Left lobe of liver (tissue), 2 donors: Measurements from ENCODE around the gene ERAL1. TPM values are rescaled to one million over a fixed set of nuclear protein-coding genes. Genes with fewer than 3 reads are reported as not detected.
"Not testable (repeated sequence)": the region's sequence is repeated elsewhere in the genome, so short reads cannot be mapped to it uniquely, and the experiment has no call there.

Source experiments
- ATAC-seq: fragments of 200-7000 bp; cut with Tn5 transposase; one replicate; pipeline ENCODE4 v1.9.1; 2020; ENCODE audit warnings: mild to moderate bottlenecking, moderate library complexity
- DNase-seq: peaks from one replicate; pipeline ENCODE4 v3.0.0-alpha.2; 2020; ENCODE audit warnings: low spot score
- total RNA-seq: library from RNA; stranded (reverse); gene quantifications from one replicate; pipeline ENCODE4 v1.2.1, GENCODE V29; 2021
- donor health status: DM: no; HTN: no; CAD: no; lungs with moderate emphysema.
- donor health status: DM: no; HTN: yes; CAD: no.

ERAL1 gene
- total RNA-seq, 1 donor from 2014 or later = 25.3 TPM

DNA sequence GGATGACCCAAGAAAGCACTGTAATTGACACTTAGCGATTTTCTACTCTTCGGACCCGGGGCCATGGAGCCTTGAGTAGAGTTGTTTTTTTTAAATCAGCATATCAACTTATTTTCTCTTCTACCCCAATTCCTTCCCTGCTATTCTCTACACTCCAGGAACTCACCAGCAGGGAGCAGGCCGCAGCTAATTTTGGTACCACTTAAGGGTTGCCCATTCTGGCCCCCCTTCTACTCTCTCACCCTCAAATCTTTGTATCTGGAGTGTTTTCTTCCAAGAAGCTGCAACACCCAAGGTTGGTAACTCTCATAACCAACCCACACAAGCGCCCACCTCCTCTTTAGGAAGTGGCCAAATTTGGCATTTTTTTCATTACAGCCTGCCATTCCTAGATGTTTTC is 5.5 kb upstream of the ERAL1 start:
- ATAC-seq = no peak
- DNase-seq = no peak

DNA sequence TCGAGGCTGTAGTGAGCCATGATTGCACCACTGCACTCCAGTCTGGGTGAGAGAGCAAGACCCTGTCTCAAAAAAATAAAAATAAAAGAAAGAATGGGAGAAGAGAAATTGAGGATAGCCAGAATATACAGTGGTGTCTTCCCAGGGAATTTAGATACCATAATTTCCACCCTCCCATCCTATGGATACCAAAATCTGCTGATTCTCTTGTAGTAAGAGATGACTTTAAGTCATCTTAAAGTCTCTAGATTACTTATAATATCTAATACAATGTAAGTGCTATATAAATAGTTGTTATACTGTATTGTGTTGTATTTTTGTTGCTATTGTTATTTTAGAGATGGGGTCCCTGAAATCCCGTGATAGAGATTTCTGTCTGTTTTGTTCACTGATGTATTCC is 1.5 kb upstream of the ERAL1 start:
- DNase-seq (no peak), ATAC-seq (no peak)

DNA sequence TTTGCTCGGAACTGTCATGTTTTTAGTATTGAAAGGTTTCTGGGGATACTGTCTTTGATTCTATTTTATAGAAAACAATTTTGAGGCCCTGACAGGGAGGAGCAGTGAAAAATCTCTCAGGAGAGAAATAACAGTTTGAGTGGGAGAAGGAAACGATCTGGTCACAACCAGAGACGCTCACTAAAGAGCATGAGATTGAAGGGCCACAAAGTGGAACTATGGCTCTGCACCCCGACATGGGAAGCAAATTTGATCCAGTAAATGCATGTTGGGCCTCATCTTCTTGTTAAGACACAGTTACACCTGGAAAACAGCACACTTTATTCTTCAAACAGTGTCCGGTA is 492 bp downstream of the ERAL1 start:
- DNase-seq (no peak), ATAC-seq (no peak)

DNA sequence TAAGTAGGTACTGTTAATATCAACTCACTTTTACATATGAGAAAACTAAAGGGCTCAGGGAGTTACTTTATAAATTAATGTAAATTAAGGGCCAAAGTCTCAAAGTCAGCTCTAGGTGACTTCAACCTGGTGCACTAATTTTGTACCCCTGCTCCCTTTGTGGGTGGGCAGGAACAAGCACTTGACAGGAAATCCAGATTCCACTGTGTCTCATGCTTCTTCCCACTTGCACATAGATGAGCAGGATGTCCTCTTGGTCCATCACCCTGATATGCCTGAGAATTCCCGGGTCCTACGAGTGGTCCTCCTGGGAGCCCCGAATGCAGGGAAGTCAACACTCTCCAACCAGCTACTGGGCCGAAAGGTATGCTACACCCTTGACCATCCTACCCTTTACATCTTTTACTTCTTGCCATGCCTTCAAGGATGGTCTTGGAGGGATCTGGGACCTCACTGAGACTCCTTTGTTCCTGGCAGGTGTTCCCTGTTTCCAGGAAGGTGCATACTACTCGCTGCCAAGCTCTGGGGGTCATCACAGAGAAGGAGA is 1.3 kb downstream of the ERAL1 start:
- ATAC-seq (no peak), DNase-seq (no peak)

DNA sequence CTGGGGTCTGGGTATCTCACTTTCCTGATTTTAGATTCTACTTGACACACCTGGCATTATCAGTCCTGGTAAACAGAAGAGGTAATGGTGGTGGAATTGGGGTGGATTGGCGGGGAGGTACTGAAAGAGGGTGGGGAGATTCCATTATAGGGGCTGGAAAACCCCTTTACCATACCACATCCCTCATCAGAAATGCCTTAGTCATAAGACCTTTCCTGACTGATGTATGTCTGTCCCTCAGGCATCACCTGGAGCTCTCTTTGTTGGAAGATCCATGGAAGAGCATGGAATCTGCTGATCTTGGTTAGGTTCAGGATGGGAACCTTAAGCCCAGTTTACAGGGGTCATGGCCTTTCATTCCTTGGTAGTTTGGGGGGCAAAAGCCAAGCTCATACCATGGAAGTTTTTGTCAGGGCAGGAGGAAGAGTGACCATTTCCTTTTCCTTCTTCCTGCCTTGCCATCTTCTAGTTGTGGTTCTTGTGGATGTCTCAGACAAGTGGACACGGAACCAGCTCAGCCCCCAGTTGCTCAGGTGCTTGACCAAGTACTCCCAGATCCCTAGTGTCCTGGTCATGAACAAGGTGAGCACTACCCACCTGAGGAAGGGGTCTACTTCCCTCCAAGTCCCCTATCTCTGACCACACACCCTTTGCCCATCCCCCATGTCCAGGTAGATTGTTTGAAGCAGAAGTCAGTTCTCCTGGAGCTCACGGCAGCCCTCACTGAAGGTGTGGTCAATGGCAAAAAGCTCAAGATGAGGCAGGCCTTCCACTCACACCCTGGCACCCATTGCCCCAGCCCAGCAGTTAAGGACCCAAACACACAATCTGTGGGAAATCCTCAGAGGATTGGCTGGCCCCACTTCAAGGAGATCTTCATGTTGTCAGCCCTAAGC is 3.3 kb downstream of the ERAL1 start:
- DNase-seq (no peak), ATAC-seq (no peak)

DNA sequence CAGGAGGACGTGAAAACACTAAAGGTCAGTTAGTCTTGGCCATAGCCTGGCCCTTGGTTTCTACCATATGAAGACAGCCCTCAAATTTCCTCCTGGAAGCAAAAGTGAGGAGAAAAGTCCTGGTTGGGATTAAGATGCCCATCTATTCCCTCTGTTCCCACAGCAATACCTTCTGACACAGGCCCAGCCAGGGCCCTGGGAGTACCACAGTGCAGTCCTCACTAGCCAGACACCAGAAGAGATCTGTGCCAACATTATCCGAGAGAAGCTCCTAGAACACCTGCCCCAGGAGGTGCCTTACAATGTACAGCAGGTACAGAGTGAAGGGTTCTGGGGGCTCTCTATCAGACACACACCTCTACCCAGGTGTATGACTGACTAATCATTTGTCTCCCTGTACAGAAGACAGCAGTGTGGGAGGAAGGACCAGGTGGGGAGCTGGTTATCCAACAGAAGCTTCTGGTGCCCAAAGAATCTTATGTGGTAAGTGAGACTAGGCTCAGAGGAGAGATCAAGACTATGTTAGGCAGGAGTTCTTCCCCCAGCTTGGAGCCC is 4.1 kb downstream of the ERAL1 start:
- DNase-seq = no peak
- no peak for ATAC-seq

DNA sequence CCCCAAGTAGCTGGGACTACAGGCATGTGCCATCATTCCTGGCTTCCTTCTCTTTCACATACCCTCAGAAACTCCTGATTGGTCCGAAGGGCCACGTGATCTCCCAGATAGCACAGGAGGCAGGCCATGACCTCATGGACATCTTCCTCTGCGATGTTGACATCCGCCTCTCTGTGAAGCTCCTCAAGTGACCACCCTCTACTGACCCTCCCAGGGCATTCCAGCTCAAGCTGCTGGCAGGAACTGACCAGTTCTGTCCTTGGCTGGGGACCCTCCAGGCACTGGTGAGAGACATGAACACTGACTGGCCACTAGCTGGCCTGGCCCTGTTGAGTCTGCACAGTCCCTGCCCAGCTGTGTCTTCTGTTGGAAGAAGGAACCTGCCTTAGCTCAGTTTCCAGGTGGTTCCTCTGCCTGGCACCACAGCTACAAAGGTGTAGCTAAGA is 5.6 kb downstream of the ERAL1 start:
- ATAC-seq (no peak), DNase-seq (no peak)

DNA sequence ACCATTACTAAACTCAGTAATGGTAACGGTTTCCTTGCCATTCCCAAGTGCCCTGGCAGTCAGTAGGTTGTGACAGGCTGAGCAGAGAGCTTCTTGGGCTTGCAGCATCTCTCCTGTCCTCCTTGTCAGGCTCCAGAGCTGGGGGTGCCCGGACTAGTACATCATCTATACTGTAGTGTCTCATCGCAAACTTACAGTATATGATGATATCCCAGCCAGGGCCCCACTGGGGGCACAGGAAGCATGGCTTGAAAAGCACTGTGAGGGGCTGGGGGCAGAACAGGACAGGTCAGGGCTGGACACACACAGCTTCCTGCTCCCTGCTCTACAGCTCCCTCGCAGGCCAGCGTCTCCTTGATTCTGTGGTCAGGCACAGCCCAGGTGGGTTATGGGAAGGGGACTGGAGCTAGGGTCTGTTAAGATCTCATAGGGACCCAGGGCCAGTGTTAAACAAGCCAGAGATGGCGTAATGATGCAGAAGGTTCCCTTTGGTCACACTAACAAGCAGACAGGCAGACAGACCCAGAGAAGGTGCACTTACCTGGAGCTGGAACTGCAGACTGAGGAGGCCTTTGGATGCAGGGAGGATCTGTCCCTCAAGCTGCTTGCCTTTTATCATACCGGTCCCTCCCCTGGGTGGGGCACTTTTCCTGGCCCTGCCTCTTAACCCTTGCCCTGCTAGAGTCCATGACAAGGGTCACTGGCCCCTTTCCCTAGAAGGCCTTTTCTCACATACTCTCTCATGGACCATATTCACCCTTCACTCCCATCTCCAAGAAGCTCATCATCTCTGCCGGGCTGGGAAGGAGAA is 6.8 kb downstream of the ERAL1 start:
- DNase-seq = no peak
- peak; percentile 29 for ATAC-seq

DNA sequence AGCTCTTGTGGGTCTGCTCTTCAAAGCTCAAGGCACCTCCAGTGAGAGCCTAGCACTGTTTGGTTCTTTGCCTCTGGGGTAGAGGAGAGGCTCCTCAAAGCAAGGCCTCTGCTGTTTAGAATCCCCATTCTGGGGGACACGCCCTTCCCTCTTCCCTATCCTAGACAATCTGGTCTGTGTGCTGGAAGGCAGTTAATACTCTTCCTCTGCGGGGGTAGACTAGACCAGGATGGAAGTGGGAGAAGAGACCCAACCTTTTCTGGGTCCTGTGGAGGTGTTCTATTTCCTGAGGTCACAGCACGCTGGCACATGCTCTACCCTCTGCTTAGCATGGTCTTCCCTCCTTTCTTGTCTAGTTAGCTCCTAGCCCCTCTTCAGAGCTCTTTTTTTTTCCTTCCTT is 7.7 kb downstream of the ERAL1 start:
- DNase-seq (no peak), ATAC-seq (no peak)

DNA sequence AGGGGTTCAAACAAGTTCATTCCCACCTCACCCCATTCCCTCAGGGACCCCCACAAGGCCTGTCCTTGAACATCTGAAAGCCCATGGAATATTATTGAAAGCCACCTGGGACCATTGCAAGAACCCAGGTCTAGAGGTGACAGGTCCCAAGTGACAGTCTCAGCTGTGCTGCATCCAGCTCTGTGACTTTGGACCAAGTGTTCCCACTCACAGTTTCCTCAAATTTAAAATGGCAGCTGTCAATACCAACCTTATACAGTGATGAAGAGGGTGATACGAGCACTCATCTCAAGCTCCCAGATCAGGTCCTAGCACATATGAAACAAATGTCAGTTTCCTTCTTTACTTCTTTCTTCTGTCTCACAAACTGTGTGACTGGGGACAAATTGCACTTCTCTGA is 9.1 kb downstream of the ERAL1 start:
- ATAC-seq (no peak), DNase-seq (no peak)

DNA sequence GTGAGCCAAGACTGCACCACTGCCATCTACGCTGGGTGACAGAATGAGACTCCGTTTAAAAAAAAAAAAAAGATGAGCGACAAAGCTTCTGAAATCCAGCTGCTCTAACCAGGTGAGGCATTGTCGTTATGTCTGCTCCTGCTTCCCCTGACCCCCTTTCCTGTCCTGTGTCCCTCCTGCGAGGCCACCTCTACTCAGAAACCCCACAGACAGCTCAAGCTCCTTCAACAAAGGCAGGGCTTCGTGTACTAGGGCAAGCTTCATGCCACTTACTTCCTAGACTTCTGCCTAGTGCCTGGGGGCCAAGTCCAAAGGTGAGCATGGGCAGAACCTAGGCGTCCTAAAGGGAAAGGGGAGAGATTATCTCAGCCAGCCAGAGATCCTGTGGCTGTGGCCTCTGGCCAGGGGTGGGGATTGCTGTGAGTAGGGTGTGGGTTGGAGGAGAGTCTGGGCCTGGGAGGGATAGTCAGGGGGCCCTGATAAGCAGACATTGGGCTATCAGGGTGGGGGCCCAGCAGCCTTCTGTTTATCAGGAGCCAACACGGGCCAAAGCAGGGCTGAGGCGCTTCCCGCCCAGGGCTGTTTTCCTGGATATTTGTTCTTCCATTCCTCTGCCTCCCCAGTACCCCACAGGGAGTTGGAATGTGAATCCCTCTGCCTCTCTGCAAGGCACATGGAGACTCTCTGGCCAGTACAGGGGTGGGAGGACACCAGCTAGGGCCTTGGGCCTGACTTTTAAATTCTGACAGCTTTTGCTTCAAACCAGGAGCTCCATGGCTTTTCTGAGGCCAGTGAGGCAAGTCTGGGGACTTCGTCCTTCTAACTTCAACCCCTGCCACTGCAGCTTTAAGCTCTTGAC is 10.4 kb downstream of the ERAL1 start:
- peak; percentile 33 for ATAC-seq
- DNase-seq = no peak

DNA sequence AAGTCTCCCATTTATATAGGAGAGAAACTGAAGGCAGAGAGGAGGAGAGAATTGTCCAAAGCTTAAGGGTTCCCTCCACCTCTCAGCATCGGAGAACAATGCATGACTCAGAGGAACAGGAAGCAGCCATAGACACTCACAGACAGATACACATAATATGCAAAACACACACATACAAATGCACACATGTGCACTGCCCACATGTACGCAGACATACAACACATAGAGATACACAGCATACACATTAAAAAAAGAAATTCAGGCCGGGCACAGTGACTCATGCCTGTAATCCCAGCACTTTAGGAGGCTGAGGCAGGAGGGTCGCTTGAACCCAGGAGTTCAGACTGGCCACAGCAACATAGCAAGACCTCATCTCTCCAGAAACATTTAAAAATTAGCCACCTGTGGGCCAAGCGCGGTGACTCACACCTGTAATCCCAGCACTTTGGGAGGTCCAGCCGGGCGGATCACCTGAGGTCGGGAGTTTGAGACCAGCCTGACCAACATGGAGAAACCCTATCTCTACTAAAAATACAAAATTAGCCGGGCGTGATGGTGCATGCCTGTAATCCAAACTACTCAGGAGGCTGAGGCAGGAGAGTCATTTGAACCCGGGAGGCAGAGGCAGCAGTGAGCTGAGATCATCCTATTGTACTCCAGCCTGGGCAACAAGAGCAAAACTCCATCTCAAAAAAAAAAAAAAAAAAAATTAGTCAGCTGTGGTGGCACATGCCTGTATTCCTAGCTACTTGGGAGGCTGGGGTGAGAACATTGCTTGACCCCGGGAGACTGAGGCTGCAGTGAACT is 11.3 kb downstream of the ERAL1 start:
- DNase-seq (no peak), ATAC-seq (no peak)

DNA sequence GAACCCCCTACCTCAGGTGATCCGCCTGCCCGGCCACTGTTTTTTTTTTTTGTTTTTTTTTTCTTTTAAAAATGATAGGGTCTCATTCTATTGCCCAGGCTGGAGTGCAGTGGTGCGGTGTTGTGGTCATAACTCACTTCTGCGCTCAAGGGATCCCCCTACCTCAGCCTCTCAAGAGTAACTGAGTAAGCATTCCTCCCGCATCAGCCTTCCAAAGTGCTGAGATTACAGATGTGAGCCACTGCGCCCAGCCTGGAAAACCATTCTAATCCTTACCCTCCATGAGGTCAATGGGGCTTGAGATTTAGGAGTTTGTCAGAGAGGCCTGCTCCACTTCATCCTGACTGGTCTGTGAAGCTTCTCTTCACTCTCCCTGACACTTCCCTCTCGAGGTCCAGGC is 12.5 kb downstream of the ERAL1 start:
- DNase-seq (no peak), ATAC-seq (no peak)

DNA sequence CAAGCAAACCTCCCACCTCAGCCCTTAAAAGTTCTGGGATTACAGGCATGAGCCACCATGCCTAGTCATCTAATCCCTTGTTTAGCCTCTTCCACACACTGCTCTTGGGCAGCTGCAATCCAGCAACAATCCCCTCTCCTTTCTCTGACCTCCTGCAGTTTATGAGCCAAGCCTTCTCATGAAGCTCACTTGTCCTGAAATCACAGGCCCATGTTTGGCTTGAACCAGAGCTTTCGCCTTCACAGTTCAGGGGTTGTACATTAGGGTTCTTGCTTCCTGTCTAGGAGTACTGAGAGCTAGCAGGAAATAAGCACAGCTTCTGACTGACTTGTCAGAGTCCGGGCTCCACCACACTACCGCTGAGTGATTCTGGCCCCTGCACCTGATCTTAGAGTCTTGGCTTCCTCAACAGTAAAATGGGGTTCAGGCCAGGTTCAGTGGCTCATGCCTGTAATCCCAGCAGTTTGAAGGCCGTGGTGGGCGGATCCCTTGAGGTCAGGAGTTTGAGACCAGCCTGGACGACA is 16.3 kb downstream of the ERAL1 start:
- ATAC-seq (peak; percentile 26), DNase-seq (no peak)

DNA sequence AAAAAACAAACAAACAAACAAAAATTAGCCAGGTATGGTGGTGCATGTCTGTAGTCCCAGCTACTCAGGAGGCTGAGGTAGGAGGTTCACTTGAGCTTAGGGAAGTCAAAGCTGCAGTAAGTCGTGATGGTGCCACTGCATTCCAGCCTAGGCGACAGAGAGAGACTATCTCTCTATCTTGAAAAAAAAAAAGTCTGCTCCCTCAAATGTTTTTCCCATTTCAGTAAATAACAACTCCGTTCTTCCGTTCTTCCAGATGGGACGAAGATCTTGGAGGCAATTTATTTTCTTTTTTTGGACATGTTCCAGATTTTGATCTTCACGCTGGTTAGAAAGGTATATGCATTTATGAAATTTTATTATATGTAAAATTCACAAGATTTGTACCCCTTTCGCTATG is 19.0 kb downstream of the ERAL1 start:
- no peak for ATAC-seq
- DNase-seq = no peak

DNA sequence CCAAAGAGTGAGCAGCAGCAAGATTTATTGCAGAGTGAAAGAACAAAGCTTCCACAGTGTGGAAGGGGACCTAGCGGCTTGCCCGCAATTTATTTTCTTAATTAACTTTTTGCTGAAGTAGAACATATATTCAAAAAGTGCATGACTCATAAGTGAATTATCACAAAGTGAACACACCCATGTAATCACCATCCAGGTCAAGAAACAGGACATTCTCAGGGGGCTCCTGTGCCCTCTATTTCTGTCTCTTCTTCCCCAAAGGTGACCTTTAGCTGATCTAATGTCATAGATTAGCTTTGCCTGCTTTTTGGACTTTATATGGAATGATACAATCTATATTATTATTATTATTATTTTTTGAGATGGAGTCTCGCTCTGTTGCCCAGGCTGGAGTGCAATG is 19.9 kb downstream of the ERAL1 start:
- ATAC-seq (no peak), DNase-seq (no peak)

DNA sequence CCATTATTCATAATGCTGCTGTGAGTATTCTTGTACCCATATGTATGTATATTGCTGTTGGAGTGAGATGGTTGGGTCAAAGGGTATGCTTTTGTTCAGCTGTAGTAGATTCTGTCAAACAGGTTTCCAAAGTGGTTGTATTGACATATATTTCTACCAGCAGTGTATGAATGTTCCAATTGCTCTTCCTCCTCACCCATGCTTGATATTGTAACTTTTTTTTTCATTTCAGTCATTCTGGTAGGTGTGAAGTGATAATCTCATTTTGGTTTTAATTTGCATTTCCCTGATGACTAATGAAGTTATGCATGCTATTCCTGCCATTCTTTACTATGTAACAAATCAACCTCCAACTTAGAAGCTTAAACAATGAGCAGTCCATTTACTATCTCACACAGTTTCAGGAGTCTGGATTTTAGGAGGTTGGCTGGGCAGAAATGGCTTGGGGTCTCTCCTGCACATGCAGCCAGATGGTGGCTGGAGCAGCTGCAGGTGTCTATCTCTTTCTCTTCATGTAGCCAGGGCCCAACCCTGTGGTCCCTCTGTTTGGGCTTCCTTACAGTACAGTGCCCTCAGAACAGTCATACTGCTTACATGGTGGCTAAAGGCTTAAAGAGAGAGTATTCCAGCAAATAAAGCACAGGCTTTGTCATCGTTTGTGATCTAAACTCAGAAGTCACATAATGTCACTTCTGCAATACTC is 21.2 kb downstream of the ERAL1 start:
- no peak for ATAC-seq
- DNase-seq = no peak

DNA sequence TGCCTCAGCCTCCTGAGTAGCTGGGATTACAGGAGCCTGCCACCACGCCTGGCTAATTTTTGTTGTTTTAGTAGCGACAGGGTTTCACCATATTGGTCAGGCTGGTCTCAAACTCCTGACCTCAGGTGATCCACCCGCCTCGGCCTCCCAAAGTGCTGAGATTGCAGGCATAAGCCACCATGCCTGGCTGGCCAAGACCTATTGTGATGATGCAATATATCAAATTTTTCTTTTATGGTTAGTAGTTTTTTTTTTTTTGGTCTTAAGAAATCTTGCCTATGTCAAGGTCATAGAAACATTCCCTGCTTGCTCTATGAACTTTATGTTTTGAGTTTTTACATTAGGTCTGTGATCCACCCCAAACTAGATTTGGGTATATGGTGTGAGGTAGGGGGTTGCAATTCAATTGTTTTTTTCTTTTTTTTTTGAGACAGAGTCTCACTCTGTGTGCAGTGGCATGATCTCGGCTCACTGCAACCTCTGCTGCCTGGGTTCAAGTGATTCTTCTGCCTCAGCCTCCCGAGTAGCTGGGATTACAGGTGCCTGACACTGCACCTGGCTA is 22.4 kb downstream of the ERAL1 start:
- ATAC-seq, DNase-seq: not testable (repeated sequence)
